ENCODE results near the gene FBLN1.

GRCh38 chr22:45568213-45568612 is 65.5 kb downstream of the FBLN1 start:
- TF ChIP-seq EZH2 (IDR thresholded peaks at IDR 0.05; ENCODE audit: borderline replicate concordance, low read length): no peak
- TF ChIP-seq CTCF (IDR thresholded peaks at IDR 0.05; ENCODE audit: low read length): no peak

All from OCI-LY1 (cell line).